H1 (cell line): ENCODE measurements around the gene IGF2BP3. TPM values are rescaled to one million over a fixed set of nuclear protein-coding genes. Genes with fewer than 3 reads are reported as not detected.

Source experiments
- CTCF ChIA-PET: fragments of 300-600 bp; sonication (Branson Sonifier 250); formaldehyde crosslinking; loops from one replicate; lab custom pipeline; 2021; ENCODE audit not compliant: partially characterized antibody; lab: Charles Lee
- POLR2A ChIA-PET: fragments of 300-600 bp; sonication (Branson Sonifier 250); formaldehyde crosslinking; loops from one replicate; lab custom pipeline; 2021; ENCODE audit warnings: inconsistent platforms; ENCODE audit not compliant: partially characterized antibody; lab: Charles Lee
- DNase-seq, 2 experiments: peaks; one replicate each; pipeline versions ENCODE4 v3.0.0 to v3.0.0-alpha.2; 2010 to 2022; ENCODE audit warnings: low spot score in 2 of 2, low read depth in 1 of 2, mixed read lengths in 1 of 2
- FAIRE-seq: peaks from 2 replicates; lab custom pipeline; 2011; peaks lifted over from hg19 to GRCh38; lab: Jason Lieb, UNC
- H2AFZ ChIP-seq: 2 replicates; pipeline ENCODE4 v1.8.1; 2012; ENCODE audit warnings: low read length, inconsistent platforms
- H2AK5ac ChIP-seq: 2 replicates; pipeline ENCODE4 v1.6.1; 2013; ENCODE audit warnings: low read depth, low read length
- H2BK120ac ChIP-seq: replicated peaks from 2 replicates; pipeline ENCODE3; 2013; ENCODE audit warnings: low read depth, low read length, inconsistent platforms
- H2BK12ac ChIP-seq: 2 replicates; pipeline ENCODE4 v1.6.1; 2013; ENCODE audit warnings: low read depth, low read length
- H2BK15ac ChIP-seq: 2 replicates; pipeline ENCODE4 v1.6.1; 2013; ENCODE audit warnings: low read length
- H2BK20ac ChIP-seq: 2 replicates; pipeline ENCODE4 v1.6.1; 2013; ENCODE audit warnings: low read length
- H2BK5ac ChIP-seq: 2 replicates; pipeline ENCODE4 v1.6.1; 2013; ENCODE audit warnings: low read depth, low read length
- H3K14ac ChIP-seq: 2 replicates; pipeline ENCODE4 v1.6.1; 2013; ENCODE audit warnings: inconsistent platforms; ENCODE audit not compliant: insufficient read length
- H3K18ac ChIP-seq: 2 replicates; pipeline ENCODE4 v1.6.1; 2013; ENCODE audit warnings: low read length; ENCODE audit errors: extremely low read depth
- H3K23ac ChIP-seq: 2 replicates; pipeline ENCODE4 v1.6.1; 2013; ENCODE audit warnings: inconsistent platforms; ENCODE audit not compliant: insufficient read length
- H3K23me2 ChIP-seq: 2 replicates; pipeline ENCODE4 v1.6.1; 2013; ENCODE audit warnings: low read depth, low read length
- H3K27ac ChIP-seq: 2 replicates; pipeline ENCODE4 v1.6.1; 2011; ENCODE audit warnings: low read depth, low read length, inconsistent platforms
- H3K27me3 ChIP-seq, 4 experiments: replicated peaks in 1 of 4; 1 replicate in 1 of 4; 2 replicates in 3 of 4; pipeline versions ENCODE4 v1.6.1 to v1.8.1; 2011 to 2013; ENCODE audit warnings: low read length in 3 of 4, mild to moderate bottlenecking in 3 of 4, inconsistent platforms in 2 of 4, mixed read lengths in 2 of 4, moderate library complexity in 1 of 4; ENCODE audit not compliant: control insufficient read depth in 3 of 4, insufficient read depth in 3 of 4; ENCODE audit errors: extremely low read depth in 1 of 4
- H3K36me3 ChIP-seq, 4 experiments: 2 replicates each; pipeline versions ENCODE4 v1.6.1 to v1.8.1; 2011 to 2013; ENCODE audit warnings: mild to moderate bottlenecking in 4 of 4, low read length in 3 of 4, moderate library complexity in 2 of 4, control low read depth in 1 of 4, inconsistent platforms in 1 of 4; ENCODE audit not compliant: insufficient read depth in 4 of 4, control insufficient read depth in 2 of 4
- H3K4ac ChIP-seq: replicated peaks from 2 replicates; pipeline ENCODE3; 2013; ENCODE audit warnings: low read length, low read depth, mixed read lengths, inconsistent platforms; ENCODE audit not compliant: insufficient read length
- H3K4me1 ChIP-seq, 4 experiments: replicated peaks in 1 of 4; 1 replicate in 1 of 4; 2 replicates in 3 of 4; pipeline versions ENCODE4 v1.6.1 to v1.8.1; 2011 to 2013; ENCODE audit warnings: low read length in 3 of 4, inconsistent platforms in 2 of 4, mixed read lengths in 1 of 4; ENCODE audit not compliant: insufficient read depth in 4 of 4, control insufficient read depth in 3 of 4
- H3K4me2 ChIP-seq, 2 experiments: 2 replicates each; pipeline versions ENCODE4 v1.6.1 to v1.8.1; 2011 to 2013; ENCODE audit warnings: low read depth in 2 of 2, low read length in 2 of 2, control low read depth in 1 of 2, inconsistent platforms in 1 of 2, mild to moderate bottlenecking in 1 of 2; ENCODE audit not compliant: insufficient read depth in 1 of 2
- H3K4me3 ChIP-seq, 4 experiments: fragments of 200-600, 300-600 bp in 1 of 4; sonication (generic), shearing (Covaris generic), sonication (Bioruptor Twin) in 1 of 4; 2 replicates each; pipeline versions ENCODE4 v1.5.1 to v1.8.1; 2011 to 2016; ENCODE audit warnings: low read length in 4 of 4, low read depth in 3 of 4, control low read depth in 2 of 4, inconsistent platforms in 2 of 4, mild to moderate bottlenecking in 2 of 4, mixed read lengths in 1 of 4, moderate library complexity in 1 of 4; ENCODE audit not compliant: insufficient read depth in 2 of 4; ENCODE audit errors: extremely low read depth in 1 of 4
- H3K56ac ChIP-seq: replicated peaks from 2 replicates; pipeline ENCODE3; 2013; ENCODE audit warnings: low read depth, mild to moderate bottlenecking, mixed read lengths, low read length, inconsistent platforms; ENCODE audit not compliant: insufficient read length
- H3K79me1 ChIP-seq: 2 replicates; pipeline ENCODE4 v1.6.1; 2013; ENCODE audit warnings: low read depth, low read length, control low read depth
- H3K79me2 ChIP-seq, 2 experiments: 2 replicates each; pipeline versions ENCODE4 v1.6.1 to v1.8.1; 2012 to 2013; ENCODE audit warnings: low read length in 2 of 2, mild to moderate bottlenecking in 2 of 2, inconsistent platforms in 1 of 2; ENCODE audit not compliant: insufficient read depth in 2 of 2, control insufficient read depth in 1 of 2
- H3K9ac ChIP-seq, 4 experiments: replicated peaks in 1 of 4; 1 replicate in 1 of 4; 2 replicates in 3 of 4; pipeline versions ENCODE4 v1.6.1 to v1.8.1; 2011 to 2013; ENCODE audit warnings: low read depth in 3 of 4, low read length in 3 of 4, control low read depth in 2 of 4, mild to moderate bottlenecking in 2 of 4, moderate library complexity in 2 of 4, inconsistent platforms in 1 of 4; ENCODE audit errors: extremely low read depth in 1 of 4
- H3K9me3 ChIP-seq, 2 experiments: 2 replicates each; pipeline versions ENCODE4 v1.6.1 to v1.8.1; 2012 to 2013; ENCODE audit warnings: mild to moderate bottlenecking in 2 of 2, moderate library complexity in 2 of 2, control low read depth in 1 of 2, inconsistent platforms in 1 of 2, low read depth in 1 of 2, low read length in 1 of 2, mixed read lengths in 1 of 2; ENCODE audit not compliant: insufficient read depth in 2 of 2
- H4K20me1 ChIP-seq, 2 experiments: replicated peaks in 1 of 2; 2 replicates each; pipeline versions ENCODE3 to v1.8.1; 2011 to 2013; ENCODE audit warnings: inconsistent platforms in 2 of 2, low read length in 2 of 2, mild to moderate bottlenecking in 1 of 2; ENCODE audit not compliant: insufficient read depth in 2 of 2, control insufficient read depth in 1 of 2
- H4K5ac ChIP-seq: 2 replicates; pipeline ENCODE4 v1.6.1; 2013; ENCODE audit warnings: low read length, low read depth, mixed read lengths, inconsistent platforms; ENCODE audit not compliant: insufficient read length
- H4K8ac ChIP-seq: 2 replicates; pipeline ENCODE4 v1.8.0; 2013; ENCODE audit warnings: mild to moderate bottlenecking, moderate library complexity, low read length, inconsistent platforms; ENCODE audit not compliant: insufficient read depth; ENCODE audit errors: extremely low read depth
- H4K91ac ChIP-seq: replicated peaks from 2 replicates; pipeline ENCODE3; 2013; ENCODE audit warnings: low read length, mixed read lengths, inconsistent platforms; ENCODE audit not compliant: insufficient read length
- BACH1 ChIP-seq: IDR thresholded peaks from 2 replicates; pipeline ENCODE4 v1.6.1; 2012; ENCODE audit warnings: low read length, improper control_type of control experiment
- MAFK ChIP-seq: IDR thresholded peaks from 2 replicates; pipeline ENCODE4 v1.6.1; 2012; ENCODE audit warnings: low read depth, mild to moderate bottlenecking, improper control_type of control experiment, low read length
- MAX ChIP-seq: IDR thresholded peaks from 2 replicates; pipeline ENCODE4 v1.6.1; 2012; ENCODE audit warnings: inconsistent platforms
- TAF7 ChIP-seq: optimal IDR thresholded peaks from 2 replicates; pipeline ENCODE3; 2011; ENCODE audit warnings: low read depth, mild to moderate bottlenecking, inconsistent platforms, low read length, moderate library complexity, borderline replicate concordance
- WGBS, 2 experiments: shearing (Covaris generic) in 1 of 2; methylation state at CpG; one replicate each; pipeline versions ENCODE4 v1.1.6 to v1.1.7; 2013 to 2015; ENCODE audit warnings: low lambda C conversion rate in 2 of 2, mixed read lengths in 2 of 2, inconsistent platforms in 1 of 2, low coverage in 1 of 2, missing lambda C conversion rate in 1 of 2; ENCODE audit not compliant: insufficient replicate concordance in 2 of 2, insufficient coverage in 1 of 2, insufficient read length in 1 of 2; ENCODE audit errors: extremely low coverage in 1 of 2, missing lambda C conversion rate in 1 of 2; 5-methylcytosine and 5-hydroxymethylcytosine counted together
- polyA plus RNA-seq, 7 experiments: library from polyadenylated mRNA; depleted of rRNA in 3 of 7; stranded (reverse) in 5 of 7; unstranded in 2 of 7; fragments of >200 nt in 5 of 7; fragments of 200-250 nt in 2 of 7; gene quantifications; 1 replicate in 5 of 7; 2 replicates in 1 of 7; 4 replicates in 1 of 7; pipeline versions ENCODE4 v1.2.1 to v1.2.3, GENCODE V29; 2011 to 2013; ENCODE audit warnings: missing spikeins in 2 of 7, mixed read lengths in 2 of 7
- total RNA-seq: library from RNA; stranded (reverse); fragmentation: NEBNext Ultra II Directional; extraction: Animal tissue kit (Norgen Biotek cat#: 25700); gene quantifications from 2 replicates; pipeline ENCODE4 v1.2.1, GENCODE V29; 2021

Gene IGF2BP3
- total and polyA plus RNA-seq, 2 of the 8 experiments (the other 6 are each of a cell fraction or from before 2014, with no cell fraction given), result 66.3 to 193 TPM

DNA sequence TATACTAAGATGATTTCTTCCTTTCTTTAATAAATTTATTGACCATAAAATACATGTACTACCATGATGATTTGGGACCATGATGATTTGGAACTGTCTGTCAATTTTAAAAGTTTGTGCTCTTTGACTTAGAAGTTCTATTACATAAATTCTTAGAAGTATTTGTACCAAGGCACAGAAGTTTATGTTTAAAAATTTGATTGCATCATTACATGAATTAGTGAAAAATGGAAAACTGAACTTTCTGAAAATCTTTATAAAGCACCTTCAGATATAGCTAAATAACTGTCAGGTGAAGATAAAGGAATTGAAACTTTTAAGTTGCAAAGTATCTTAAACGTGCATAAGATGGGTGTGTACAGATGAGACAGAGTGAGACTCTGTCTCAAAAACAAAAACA, 139.2 kb downstream of the IGF2BP3 start:
- H2BK120ac ChIP-seq, result no peak overlapping the region
- TF ChIP-seq BACH1 (no peak), MAFK (no peak), TAF7 (no peak), MAX (no peak)
- no peak overlapping the region for H2BK15ac ChIP-seq
- H4K5ac ChIP-seq, result no peak overlapping the region
- H3K23ac ChIP-seq, result no peak overlapping the region
- DNase-seq, result no peak
- H3K4ac ChIP-seq, result no peak overlapping the region
- ChIA-PET CTCF (interaction anchor here (1.2 kb wide), 1 partner anchor 15 kb away, joined by 5 read pairs; no protein-coding TSS in a partner anchor), POLR2A (interaction anchor here (1.1 kb wide), 1 partner anchor 39 kb away, joined by 3 read pairs; no protein-coding TSS in a partner anchor)
- WGBS, 2 experiments, result 89% methylated on average over 1 of the region's 1 CpG; no CpG with 5 or more reads in 1 of the 2 experiments
- no peak overlapping the region for H4K8ac ChIP-seq
- no peaks in the 10 kb centered on the region for H3K27me3 ChIP-seq
- no peaks in the 10 kb centered on the region for H3K79me1 ChIP-seq
- no peak overlapping the region for H3K56ac ChIP-seq
- H2AFZ ChIP-seq, result no peak overlapping the region
- no peak overlapping the region for H3K9ac ChIP-seq
- H3K9me3 ChIP-seq, result peaks cover 0 to 2% of the 10 kb centered on the region in 2 experiments; a peak in 1 of 4 replicates
- no peak overlapping the region for H2AK5ac ChIP-seq
- no peak overlapping the region for H3K4me3 ChIP-seq
- no peak overlapping the region for H3K27ac ChIP-seq
- peaks cover 0 to 19% of the 10 kb centered on the region in 2 experiments; a peak in 2 of 4 replicates for H3K79me2 ChIP-seq
- H2BK12ac ChIP-seq, result no peak overlapping the region
- H2BK5ac ChIP-seq, result no peak overlapping the region
- FAIRE-seq, result no peak
- H4K91ac ChIP-seq, result no peak overlapping the region
- H3K4me2 ChIP-seq, result no peak overlapping the region
- no peaks in the 10 kb centered on the region for H3K4me1 ChIP-seq
- H3K18ac ChIP-seq, result no peak overlapping the region
- H2BK20ac ChIP-seq, result no peak overlapping the region
- H3K36me3 ChIP-seq, result peaks cover 12 to 76% (median 53%) of the 10 kb centered on the region in 4 experiments
- no peaks in the 10 kb centered on the region for H3K23me2 ChIP-seq
- no peak overlapping the region for H3K14ac ChIP-seq
- H4K20me1 ChIP-seq, result peaks cover 0 to 3% of the 10 kb centered on the region in 2 experiments
